Keratinocyte (primary cell): ENCODE results near the gene CACNA1S. TPM values are rescaled to one million over a fixed set of nuclear protein-coding genes. Genes with fewer than 3 reads are reported as not detected.

Experiments
- DNase-seq: peaks from one replicate; pipeline ENCODE4 v3.0.0-alpha.2; 2011; ENCODE audit warnings: low read depth, missing footprints, low spot score
- FAIRE-seq: peaks from 2 replicates; lab custom pipeline; 2011; peaks lifted over from hg19 to GRCh38; lab: Jason Lieb, UNC
- H2AFZ ChIP-seq: 2 replicates; pipeline ENCODE4 v1.6.0; 2012; ENCODE audit warnings: low read length, control low read depth, inconsistent platforms; ENCODE audit not compliant: control insufficient read depth
- H3K27ac ChIP-seq: 2 replicates; pipeline ENCODE4 v1.5.1; 2011; ENCODE audit warnings: low read length; ENCODE audit not compliant: control insufficient read depth, insufficient read depth
- H3K27me3 ChIP-seq: 3 replicates; pipeline ENCODE4 v1.6.0; 2011; ENCODE audit warnings: low read length; ENCODE audit not compliant: control insufficient read depth, insufficient read depth; ENCODE audit errors: extremely low read depth
- H3K36me3 ChIP-seq, 2 experiments: 2 replicates in 1 of 2; 3 replicates in 1 of 2; pipeline ENCODE4 v1.5.1; 2011; ENCODE audit warnings: low read length in 2 of 2, mild to moderate bottlenecking in 1 of 2; ENCODE audit not compliant: control insufficient read depth in 2 of 2, insufficient read depth in 2 of 2; ENCODE audit errors: extremely low read depth in 1 of 2
- H3K4me1 ChIP-seq: 3 replicates; pipeline ENCODE4 v1.5.1; 2011; ENCODE audit warnings: low read length; ENCODE audit not compliant: control insufficient read depth, insufficient read depth; ENCODE audit errors: extremely low read depth
- H3K4me2 ChIP-seq: 3 replicates; pipeline ENCODE4 v1.6.0; 2011; ENCODE audit warnings: low read depth, low read length; ENCODE audit not compliant: control insufficient read depth, insufficient read depth; ENCODE audit errors: extremely low read depth
- H3K4me3 ChIP-seq, 3 experiments: fragments of 200-600 bp in 1 of 3; sonication (generic) in 1 of 3; 2 replicates in 2 of 3; 3 replicates in 1 of 3; pipeline ENCODE4 v1.5.1; 2011 to 2016; ENCODE audit warnings: low read length in 3 of 3, mild to moderate bottlenecking in 3 of 3, control low read depth in 2 of 3, inconsistent platforms in 1 of 3, low read depth in 1 of 3, mixed read lengths in 1 of 3, mixed run types in 1 of 3, moderate library complexity in 1 of 3; ENCODE audit not compliant: control insufficient read depth in 2 of 3, insufficient read depth in 2 of 3; ENCODE audit errors: extremely low read depth in 1 of 3
- H3K79me2 ChIP-seq: 2 replicates; pipeline ENCODE4 v1.6.0; 2012; ENCODE audit warnings: low read length; ENCODE audit not compliant: control insufficient read depth, insufficient read depth
- H3K9ac ChIP-seq: 3 replicates; pipeline ENCODE4 v1.6.0; 2011; ENCODE audit warnings: low read length; ENCODE audit not compliant: control insufficient read depth, insufficient read depth; ENCODE audit errors: extremely low read depth
- H3K9me1 ChIP-seq: 3 replicates; pipeline ENCODE4 v1.6.0; 2011; ENCODE audit warnings: low read length; ENCODE audit not compliant: control insufficient read depth, insufficient read depth; ENCODE audit errors: extremely low read depth
- H3K9me3 ChIP-seq: 2 replicates; pipeline ENCODE4 v1.5.1; 2012; ENCODE audit warnings: low read depth, low read length; ENCODE audit not compliant: control insufficient read depth
- H4K20me1 ChIP-seq: 3 replicates; pipeline ENCODE4 v1.6.0; 2011; ENCODE audit warnings: low read length; ENCODE audit not compliant: control insufficient read depth, insufficient read depth; ENCODE audit errors: extremely low read depth
- CTCF ChIP-seq, 3 experiments: IDR thresholded peaks in 1 of 3; conservative IDR thresholded peaks in 1 of 3; optimal IDR thresholded peaks in 1 of 3; 2 replicates in 2 of 3; 3 replicates in 1 of 3; pipeline versions ENCODE3 to v1.5.1; 2011; ENCODE audit warnings: low read length in 3 of 3, mild to moderate bottlenecking in 3 of 3, moderate library complexity in 2 of 3, control low read depth in 1 of 3, inconsistent platforms in 1 of 3; ENCODE audit not compliant: insufficient read depth in 2 of 3; ENCODE audit errors: extremely low read depth in 1 of 3
- EZH2 ChIP-seq: IDR thresholded peaks from one replicate; pipeline ENCODE4 v1.6.1; 2012; ENCODE audit warnings: inconsistent platforms, mild to moderate bottlenecking, low read length, moderate library complexity
- dilution Hi-C: fragments of 300-500 bp; cut with MboI; formaldehyde crosslinking; loops from one replicate; pipeline ENCODE4 v1.7.0; 2020; ENCODE audit warnings: low sequenced_read_pairs; ENCODE audit not compliant: extremely low pct_ligation_motif_present
- polyA plus RNA-seq, 5 experiments: library from polyadenylated mRNA; depleted of rRNA in 3 of 5; stranded (reverse) in 3 of 5; stranded (forward) in 1 of 5; unstranded in 1 of 5; fragments of >200 nt; gene quantifications; 1 replicate in 1 of 5; 2 replicates in 3 of 5; 3 replicates in 1 of 5; pipeline versions ENCODE4 v1.2.1 to v1.2.3, GENCODE V29; 2011 to 2012; ENCODE audit warnings: missing spikeins in 2 of 5, low read depth in 1 of 5, low replicate concordance in 1 of 5

CACNA1S gene
- polyA plus RNA-seq, 1 donor (not counting 4 experiments of a cell fraction or from before 2014, with no cell fraction given): not detected

- no peaks in the 10 kb centered on the region for H3K9me1 ChIP-seq
- H3K79me2 ChIP-seq: no peaks in the 10 kb centered on the region
- H3K27me3 ChIP-seq: no peaks in the 10 kb centered on the region
- no peak overlapping the region for H3K27ac ChIP-seq
- H4K20me1 ChIP-seq: no peaks in the 10 kb centered on the region
- no peak overlapping the region for H2AFZ ChIP-seq
- H3K4me2 ChIP-seq: no peak overlapping the region
- dilution Hi-C loops: no loop called here
- H3K4me3 ChIP-seq: no peak overlapping the region
- H3K9ac ChIP-seq: no peak overlapping the region
- TF ChIP-seq CTCF (optimal IDR thresholded peaks at IDR 0.05 in 1 of 3, IDR thresholded peaks at IDR 0.05 in 1 of 3, conservative IDR thresholded peaks at IDR 0.05 in 1 of 3; ENCODE audit: extremely low read depth in 1 of 3, insufficient read depth in 2 of 3, low read length in 3 of 3): no peak
- no peak for TF ChIP-seq EZH2
- DNase-seq: no peak
- FAIRE-seq: no peak
- H3K9me3 ChIP-seq: no peaks in the 10 kb centered on the region
- no peaks in the 10 kb centered on the region for H3K4me1 ChIP-seq
- H3K36me3 ChIP-seq: no peaks in the 10 kb centered on the region
Observed at GRCh38 chr1:201065686-201066085, 46.5 kb downstream of the CACNA1S start.

- Histone ChIP-seq H3K27ac (no peak overlapping the region), H3K4me3 (no peak overlapping the region), H4K20me1 (no peaks in the 10 kb centered on the region), H3K79me2 (no peaks in the 10 kb centered on the region), H3K9ac (no peak overlapping the region), H3K36me3 (no peaks in the 10 kb centered on the region), H3K27me3 (no peaks in the 10 kb centered on the region), H3K9me3 (no peaks in the 10 kb centered on the region), H3K4me2 (no peak overlapping the region), H3K4me1 (peaks cover 4% of the 10 kb centered on the region), H3K9me1 (no peaks in the 10 kb centered on the region), H2AFZ (no peak overlapping the region)
- FAIRE-seq: no peak
- DNase-seq: no peak
- TF ChIP-seq CTCF (optimal IDR thresholded peaks at IDR 0.05 in 1 of 3, IDR thresholded peaks at IDR 0.05 in 1 of 3, conservative IDR thresholded peaks at IDR 0.05 in 1 of 3; ENCODE audit: extremely low read depth in 1 of 3, insufficient read depth in 2 of 3, low read length in 3 of 3): no peak
- no peak for TF ChIP-seq EZH2
- dilution Hi-C loops: no loop called here
Observed at GRCh38 chr1:201064806-201065205, 47.4 kb downstream of the CACNA1S start.
